HCT116 (cell line): ENCODE measurements around the gene PCBP3. TPM values are rescaled to one million over a fixed set of nuclear protein-coding genes. Genes with fewer than 3 reads are reported as not detected.

ENCODE experiments used
- ATAC-seq: fragments of 200-7000 bp; cut with Tn5 transposase; 2 replicates; pipeline ENCODE4 v1.9.1; 2020; ENCODE audit warnings: mild to moderate bottlenecking, moderate library complexity
- BruUV-seq: library from RNA; stranded (reverse); fragments of 400-500 nt; replicated peaks from 2 replicates; lab custom pipeline; 2021; lab: Mats Ljungman, UMichigan
- CTCF ChIA-PET: fragments of 300-600 bp; sonication (Branson Sonifier 250); formaldehyde crosslinking; loops from one replicate; lab custom pipeline; 2021; ENCODE audit warnings: antibody characterized with exemption; lab: Charles Lee
- POLR2A ChIA-PET: fragments of 300-600, 350-600 bp; sonication (Branson Sonifier 250); formaldehyde crosslinking; loops from one replicate; lab custom pipeline; 2021; ENCODE audit warnings: antibody characterized with exemption; lab: Charles Lee
- RAD21 ChIA-PET, 2 experiments: fragments of 300-600 bp; sonication (Branson Sonifier 250); formaldehyde crosslinking; loops; one replicate each; lab custom pipeline; 2023; ENCODE audit warnings: low total read pairs in 2 of 2; ENCODE audit not compliant: uncharacterized antibody in 2 of 2, unreplicated experiment in 2 of 2, low non-redundant PET in 1 of 2; lab: Charles Lee
- DNase-seq: peaks from one replicate; pipeline ENCODE4 v3.0.0-alpha.2; 2010; ENCODE audit warnings: low read depth, low spot score
- H2AFZ ChIP-seq: fragments of 200-600 bp; shearing (Covaris generic), sonication (generic); 2 replicates; pipeline ENCODE4 v1.6.1; 2017; ENCODE audit warnings: low read depth, mixed run types, mixed read lengths, antibody characterized with exemption, low read length; ENCODE audit not compliant: poor library complexity, severe bottlenecking
- H3K27ac ChIP-seq: 2 replicates; pipeline ENCODE4 v1.5.1; 2012; ENCODE audit warnings: low read depth, low read length
- H3K27me3 ChIP-seq: fragments of 200-600 bp; sonication (generic); 2 replicates; pipeline ENCODE4 v1.6.1; 2016; ENCODE audit warnings: mixed run types, low read length, mixed read lengths; ENCODE audit not compliant: insufficient read depth
- H3K36me3 ChIP-seq, 2 experiments: fragments of 200-500 bp in 1 of 2; fragments of 200-600 bp in 1 of 2; sonication (Bioruptor generic) in 1 of 2; sonication (generic) in 1 of 2; 2 replicates each; pipeline versions ENCODE4 v1.5.1 to v1.6.1; 2014 to 2016; ENCODE audit warnings: low read length in 2 of 2, inconsistent platforms in 1 of 2, mixed read lengths in 1 of 2, mixed run types in 1 of 2; ENCODE audit not compliant: insufficient read depth in 2 of 2, control insufficient read depth in 1 of 2
- H3K4me1 ChIP-seq, 2 experiments: fragments of 200-600 bp in 1 of 2; sonication (generic) in 1 of 2; 2 replicates each; pipeline versions ENCODE4 v1.5.1 to v1.6.1; 2012 to 2017; ENCODE audit warnings: low read length in 2 of 2, inconsistent platforms in 1 of 2, mild to moderate bottlenecking in 1 of 2, mixed read lengths in 1 of 2, mixed run types in 1 of 2, moderate library complexity in 1 of 2; ENCODE audit not compliant: insufficient read depth in 2 of 2, control insufficient read depth in 1 of 2
- H3K4me2 ChIP-seq: fragments of 200-600 bp; sonication (generic); 2 replicates; pipeline ENCODE4 v1.6.1; 2017; ENCODE audit warnings: mixed run types, low read length, mixed read lengths
- H3K4me3 ChIP-seq, 2 experiments: fragments of 200-600 bp in 1 of 2; sonication (generic) in 1 of 2; replicated peaks in 1 of 2; 2 replicates each; pipeline ENCODE4 v1.5.1; 2011 to 2016; ENCODE audit warnings: low read length in 2 of 2, control low read depth in 1 of 2, low read depth in 1 of 2, mild to moderate bottlenecking in 1 of 2, mixed read lengths in 1 of 2, mixed run types in 1 of 2
- H3K79me2 ChIP-seq: fragments of 200-600 bp; sonication (generic); 2 replicates; pipeline ENCODE4 v1.6.1; 2017; ENCODE audit warnings: mild to moderate bottlenecking, mixed run types, low read length, moderate library complexity, mixed read lengths; ENCODE audit not compliant: insufficient read depth
- H3K9ac ChIP-seq: fragments of 200-600 bp; sonication (generic); 2 replicates; pipeline ENCODE4 v1.6.1; 2016; ENCODE audit warnings: low read length, mixed read lengths
- H3K9me2 ChIP-seq: fragments of 200-600 bp; sonication (generic), shearing (Covaris generic); 2 replicates; pipeline ENCODE4 v1.6.1; 2017; ENCODE audit warnings: mixed run types, mild to moderate bottlenecking, moderate library complexity; ENCODE audit not compliant: insufficient read depth
- H3K9me3 ChIP-seq, 2 experiments: fragments of 200-500 bp in 1 of 2; fragments of 200-600 bp in 1 of 2; sonication (Bioruptor generic) in 1 of 2; sonication (generic) in 1 of 2; 2 replicates each; pipeline ENCODE4 v1.6.1; 2014 to 2017; ENCODE audit warnings: low read length in 2 of 2, mixed read lengths in 2 of 2, inconsistent platforms in 1 of 2, low read depth in 1 of 2, mild to moderate bottlenecking in 1 of 2, mixed run types in 1 of 2, moderate library complexity in 1 of 2; ENCODE audit not compliant: control insufficient read depth in 1 of 2, insufficient read depth in 1 of 2
- H4K20me1 ChIP-seq: fragments of 200-600 bp; sonication (generic), shearing (Covaris generic); 2 replicates; pipeline ENCODE4 v1.6.1; 2017; ENCODE audit warnings: mixed run types, mild to moderate bottlenecking, moderate library complexity; ENCODE audit not compliant: insufficient read depth
- ATF3 ChIP-seq: IDR thresholded peaks from 2 replicates; pipeline ENCODE4 v1.6.1; 2012
- CBX3 ChIP-seq: IDR thresholded peaks from 2 replicates; pipeline ENCODE4 v1.6.1; 2012; ENCODE audit warnings: low read depth
- EGR1 ChIP-seq: IDR thresholded peaks from 2 replicates; pipeline ENCODE4 v1.6.1; 2012; ENCODE audit warnings: low read depth
- ELF1 ChIP-seq: IDR thresholded peaks from 2 replicates; pipeline ENCODE4 v1.6.1; 2012; ENCODE audit warnings: low read depth, borderline replicate concordance
- EZH2 ChIP-seq: fragments of 200-600 bp; sonication (generic); IDR thresholded peaks from 2 replicates; pipeline ENCODE4 v1.6.1; 2017; ENCODE audit warnings: antibody characterized with exemption, mixed run types
- EZH2phosphoT487 ChIP-seq: fragments of 200-600 bp; IDR thresholded peaks from 2 replicates; pipeline ENCODE4 v1.6.1; 2018; ENCODE audit warnings: antibody characterized with exemption, borderline replicate concordance
- JUND ChIP-seq: IDR thresholded peaks from 2 replicates; pipeline ENCODE4 v1.6.1; 2012
- POLR2A ChIP-seq: IDR thresholded peaks from 2 replicates; pipeline ENCODE4 v1.7.0; 2011; ENCODE audit warnings: borderline replicate concordance; ENCODE audit not compliant: insufficient read depth, insufficient read length; ENCODE audit errors: extremely low read depth
- POLR2AphosphoS5 ChIP-seq: IDR thresholded peaks from 2 replicates; pipeline ENCODE4 v1.6.1; 2011; ENCODE audit warnings: mild to moderate bottlenecking, low read depth, low read length, moderate library complexity
- REST ChIP-seq: IDR thresholded peaks from 2 replicates; pipeline ENCODE4 v1.6.1; 2012; ENCODE audit warnings: low read depth
- SRF ChIP-seq: IDR thresholded peaks from 2 replicates; pipeline ENCODE4 v1.6.1; 2012; ENCODE audit warnings: low read depth
- TCF7L2 ChIP-seq: IDR thresholded peaks from 2 replicates; pipeline ENCODE4 v1.7.0; 2011; ENCODE audit warnings: borderline replicate concordance, inconsistent platforms; ENCODE audit not compliant: insufficient read depth, insufficient read length; ENCODE audit errors: extremely low read depth
- YY1 ChIP-seq: IDR thresholded peaks from 2 replicates; pipeline ENCODE4 v1.6.1; 2011; ENCODE audit warnings: low read length, low read depth, moderate library complexity, mild to moderate bottlenecking; ENCODE audit not compliant: insufficient replicate concordance; ENCODE audit errors: extremely low read depth
- ZNF274 ChIP-seq: fragments of 200-500 bp; sonication (Bioruptor generic); IDR thresholded peaks from 2 replicates; pipeline ENCODE4 v1.6.1; 2014; ENCODE audit warnings: mild to moderate bottlenecking, low read depth, low read length, inconsistent platforms
- intact Hi-C: fragments of 100-400 bp; cut with micrococcal nuclease; formaldehyde crosslinking; loops from 2 replicates; pipeline ENCODE4 v1.10.0; 2022
- total RNA-seq: library from RNA; stranded (reverse); gene quantifications from one replicate; pipeline ENCODE4 v1.2.1, GENCODE V29; 2021; ENCODE audit not compliant: unreplicated experiment
- TF ChIP-seq, protein P1 (sequence below): IDR thresholded peaks from 2 replicates; pipeline ENCODE4 v1.6.1; 2011; ENCODE audit warnings: mild to moderate bottlenecking, low read length, moderate library complexity; ENCODE audit not compliant: insufficient replicate concordance; ENCODE audit errors: extremely low read depth

PCBP3 gene
- total RNA-seq, 1 experiment from 2014 or later = 3.1 TPM

- Histone ChIP-seq H3K36me3 (no peaks in the 10 kb centered on the region), H3K4me3 (no peak overlapping the region), H4K20me1 (no peaks in the 10 kb centered on the region), H3K9me2 (no peaks in the 10 kb centered on the region), H3K27me3 (no peaks in the 10 kb centered on the region), H2AFZ (no peak overlapping the region), H3K79me2 (no peaks in the 10 kb centered on the region), H3K9ac (no peak overlapping the region), H3K27ac (no peak overlapping the region), H3K9me3 (no peaks in the 10 kb centered on the region), H3K4me2 (no peak overlapping the region), H3K4me1 (peaks cover 0 to 7% of the 10 kb centered on the region in 2 experiments; a peak in 1 of 4 replicates)
- ATAC-seq = no peak
- intact Hi-C loops = no loop called here
- CTCF ChIA-PET = no interaction called here
- POLR2A ChIA-PET = no interaction called here
- DNase-seq = no peak
- TF ChIP-seq YY1 = no peak
- RAD21 ChIA-PET = no interaction called here
- BruUV-seq = no TSS peak
Measured at GRCh38 chr21:45912611-45913417, 269.3 kb downstream of the PCBP3 start.

- DNase-seq = no peak
- RAD21 ChIA-PET = no interaction called here
- intact Hi-C loops = no loop called here
- POLR2A ChIA-PET = no interaction called here
- Histone ChIP-seq H3K27me3 (no peaks in the 10 kb centered on the region), H3K4me2 (no peak overlapping the region), H3K79me2 (no peaks in the 10 kb centered on the region), H3K36me3 (no peaks in the 10 kb centered on the region), H2AFZ (no peak overlapping the region), H3K9me2 (no peaks in the 10 kb centered on the region), H3K9me3 (no peaks in the 10 kb centered on the region), H3K4me1 (peaks cover 0 to 7% of the 10 kb centered on the region in 2 experiments; a peak in 1 of 4 replicates), H3K9ac (no peak overlapping the region), H3K27ac (no peak overlapping the region), H4K20me1 (no peaks in the 10 kb centered on the region), H3K4me3 (no peak overlapping the region)
- ATAC-seq = no peak
- BruUV-seq = no TSS peak
- CTCF ChIA-PET = no interaction called here
- TF ChIP-seq SRF (no peak), POLR2AphosphoS5 (no peak), ATF3 (no peak), CBX3 (no peak), REST (no peak), EZH2 (no peak), POLR2A (no peak), TCF7L2 (no peak), ZNF274 (no peak), EZH2phosphoT487 (no peak), ELF1 (no peak), JUND (no peak), EGR1 (no peak)
- TF ChIP-seq, protein P1, sequence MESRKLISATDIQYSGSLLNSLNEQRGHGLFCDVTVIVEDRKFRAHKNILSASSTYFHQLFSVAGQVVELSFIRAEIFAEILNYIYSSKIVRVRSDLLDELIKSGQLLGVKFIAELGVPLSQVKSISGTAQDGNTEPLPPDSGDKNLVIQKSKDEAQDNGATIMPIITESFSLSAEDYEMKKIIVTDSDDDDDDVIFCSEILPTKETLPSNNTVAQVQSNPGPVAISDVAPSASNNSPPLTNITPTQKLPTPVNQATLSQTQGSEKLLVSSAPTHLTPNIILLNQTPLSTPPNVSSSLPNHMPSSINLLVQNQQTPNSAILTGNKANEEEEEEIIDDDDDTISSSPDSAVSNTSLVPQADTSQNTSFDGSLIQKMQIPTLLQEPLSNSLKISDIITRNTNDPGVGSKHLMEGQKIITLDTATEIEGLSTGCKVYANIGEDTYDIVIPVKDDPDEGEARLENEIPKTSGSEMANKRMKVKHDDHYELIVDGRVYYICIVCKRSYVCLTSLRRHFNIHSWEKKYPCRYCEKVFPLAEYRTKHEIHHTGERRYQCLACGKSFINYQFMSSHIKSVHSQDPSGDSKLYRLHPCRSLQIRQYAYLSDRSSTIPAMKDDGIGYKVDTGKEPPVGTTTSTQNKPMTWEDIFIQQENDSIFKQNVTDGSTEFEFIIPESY = no peak
Measured at GRCh38 chr21:45913418-45913765, 269.9 kb downstream of the PCBP3 start.
